Karpas-422 (cell line): ENCODE measurements around the gene SOBP. TPM values are rescaled to one million over a fixed set of nuclear protein-coding genes. Genes with fewer than 3 reads are reported as not detected.

Experiments
- DNase-seq: peaks from one replicate; pipeline ENCODE4 v3.0.0-alpha.2; 2015
- H2AFZ ChIP-seq: fragments of 200-600 bp; sonication (generic); 2 replicates; pipeline ENCODE4 v1.6.1; 2014; ENCODE audit warnings: antibody characterized with exemption, low read length, mixed read lengths
- H3K27ac ChIP-seq: fragments of 200-600 bp; sonication (generic); 2 replicates; pipeline ENCODE4 v1.5.1; 2014; ENCODE audit warnings: mild to moderate bottlenecking, low read length, moderate library complexity
- H3K27me3 ChIP-seq: fragments of 200-600 bp; sonication (generic); 2 replicates; pipeline ENCODE4 v1.6.1; 2014; ENCODE audit warnings: low read length, mixed read lengths
- H3K36me3 ChIP-seq: fragments of 200-600 bp; sonication (generic); 2 replicates; pipeline ENCODE4 v1.6.1; 2014; ENCODE audit warnings: low read length, mixed read lengths; ENCODE audit not compliant: insufficient read depth
- H3K4me1 ChIP-seq: fragments of 200-600 bp; sonication (generic); 2 replicates; pipeline ENCODE4 v1.6.1; 2014; ENCODE audit warnings: mild to moderate bottlenecking, low read length, mixed read lengths
- H3K4me2 ChIP-seq: fragments of 200-600 bp; sonication (generic); 2 replicates; pipeline ENCODE4 v1.6.1; 2014; ENCODE audit warnings: low read length, low read depth, mild to moderate bottlenecking; ENCODE audit not compliant: poor library complexity, severe bottlenecking
- H3K4me3 ChIP-seq: fragments of 200-600 bp; sonication (generic); 2 replicates; pipeline ENCODE4 v1.5.1; 2014; ENCODE audit warnings: mild to moderate bottlenecking, antibody characterized with exemption, low read length, mixed read lengths
- H3K79me2 ChIP-seq: fragments of 200-600 bp; sonication (generic); 2 replicates; pipeline ENCODE4 v1.6.1; 2014; ENCODE audit warnings: mild to moderate bottlenecking, low read length, mixed read lengths
- H3K9ac ChIP-seq: fragments of 200-600 bp; sonication (generic); 2 replicates; pipeline ENCODE4 v1.6.0; 2014; ENCODE audit warnings: low read length
- H3K9me2 ChIP-seq: fragments of 200-600 bp; sonication (generic), shearing (Covaris generic); replicated peaks from 2 replicates; pipeline ENCODE4 v1.6.0; 2014; ENCODE audit warnings: mild to moderate bottlenecking, low read length, moderate library complexity; ENCODE audit not compliant: insufficient read depth
- H3K9me3 ChIP-seq: fragments of 300-700, 200-600 bp; sonication (generic); 2 replicates; pipeline ENCODE4 v1.6.1; 2014; ENCODE audit warnings: low read length, mixed read lengths
- H4K20me1 ChIP-seq: fragments of 200-600 bp; sonication (generic); 2 replicates; pipeline ENCODE4 v1.6.1; 2014; ENCODE audit warnings: mild to moderate bottlenecking, antibody characterized with exemption, low read length, low read depth; ENCODE audit not compliant: insufficient read depth
- total RNA-seq: library from RNA; depleted of rRNA; stranded (reverse); fragments of >200 nt; shearing (Covaris generic); gene quantifications from 2 replicates; pipeline ENCODE4 v1.2.3, GENCODE V29; 2014; ENCODE audit warnings: low replicate concordance

SOBP gene
- total RNA-seq, 1 experiment from 2014 or later, result 17.8 TPM

DNA sequence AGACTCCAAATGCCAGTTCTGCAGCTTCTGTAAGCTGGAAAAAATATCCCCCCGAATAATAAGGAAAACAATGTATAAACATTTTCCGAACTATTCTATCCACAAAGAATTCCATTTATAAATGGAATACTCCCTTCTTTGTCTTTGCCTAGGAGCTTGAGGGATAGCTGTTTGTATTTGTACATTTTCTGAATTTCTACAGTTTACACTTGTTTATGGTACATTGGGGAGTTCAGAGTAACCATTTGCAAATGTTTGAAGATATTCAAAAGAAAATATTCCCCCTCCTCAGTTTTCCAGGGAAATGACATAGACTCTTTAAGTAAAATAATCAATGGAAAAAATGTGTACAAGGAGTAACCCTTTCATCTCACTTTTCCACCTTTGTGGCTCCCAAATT is 149.6 kb downstream of the SOBP start:
- Histone ChIP-seq H3K9ac (no peak overlapping the region), H3K9me3 (no peaks in the 10 kb centered on the region), H3K4me2 (no peak overlapping the region), H3K79me2 (peaks cover 22% of the 10 kb centered on the region), H2AFZ (no peak overlapping the region), H3K4me3 (no peak overlapping the region), H3K27me3 (no peaks in the 10 kb centered on the region), H3K27ac (no peak overlapping the region; the same call in 1 of the 2 replicates), H4K20me1 (no peaks in the 10 kb centered on the region), H3K4me1 (peaks cover 34% of the 10 kb centered on the region), H3K36me3 (no peaks in the 10 kb centered on the region), H3K9me2 (no peaks in the 10 kb centered on the region)
- no peak for DNase-seq

GRCh38 chr6:107641071-107641470 is 151.2 kb downstream of the SOBP start:
- no peaks in the 10 kb centered on the region for H4K20me1 ChIP-seq
- no peak for DNase-seq

GRCh38 chr6:107641500-107641941 is 151.6 kb downstream of the SOBP start:
- peak overlapping the region; percentile 48 for H3K4me2 ChIP-seq
- no peaks in the 10 kb centered on the region for H3K27me3 ChIP-seq
- peaks cover 24% of the 10 kb centered on the region for H3K79me2 ChIP-seq
- no peaks in the 10 kb centered on the region for H3K9me2 ChIP-seq
- no peak overlapping the region for H2AFZ ChIP-seq
- DNase-seq, result no peak
- H3K9me3 ChIP-seq, result no peaks in the 10 kb centered on the region
- H3K27ac ChIP-seq, result peak overlapping the region; percentile 81; the same call in 1 of the 2 replicates
- H3K4me1 ChIP-seq, result peaks cover 34% of the 10 kb centered on the region
- no peaks in the 10 kb centered on the region for H4K20me1 ChIP-seq
- H3K36me3 ChIP-seq, result no peaks in the 10 kb centered on the region
- 0 out of 2 replicates have a peak overlapping the region, but pooled peaks have one; percentile 33 for H3K9ac ChIP-seq
- peak overlapping the region; percentile 35; the same call in 1 of the 2 replicates for H3K4me3 ChIP-seq

More at GRCh38 chr6:107641071-107641470, 151.2 kb downstream of the SOBP start:
- Histone ChIP-seq H3K27me3 (no peaks in the 10 kb centered on the region), H3K4me3 (no peak overlapping the region), H2AFZ (no peak overlapping the region), H3K4me2 (no peak overlapping the region), H3K4me1 (peaks cover 34% of the 10 kb centered on the region), H3K27ac (peak overlapping the region; percentile 12; the same call in 1 of the 2 replicates), H3K9me2 (no peaks in the 10 kb centered on the region), H3K9me3 (no peaks in the 10 kb centered on the region), H3K36me3 (no peaks in the 10 kb centered on the region), H3K9ac (no peak overlapping the region), H3K79me2 (peaks cover 24% of the 10 kb centered on the region)

- Histone ChIP-seq H3K27me3 (no peaks in the 10 kb centered on the region), H3K36me3 (no peaks in the 10 kb centered on the region), H3K9ac (peak overlapping the region; percentile 33), H3K4me1 (peaks cover 34% of the 10 kb centered on the region), H3K4me2 (peak overlapping the region; percentile 48), H3K9me3 (no peaks in the 10 kb centered on the region), H3K27ac (peak overlapping the region; percentile 81), H3K9me2 (no peaks in the 10 kb centered on the region), H2AFZ (peak overlapping the region; percentile 7; the same call in 1 of the 2 replicates), H4K20me1 (no peaks in the 10 kb centered on the region), H3K79me2 (peaks cover 24% of the 10 kb centered on the region), H3K4me3 (peak overlapping the region; percentile 35)
- peak; percentile 66 for DNase-seq
Measured at GRCh38 chr6:107642095-107642860, 152.4 kb downstream of the SOBP start.

DNA sequence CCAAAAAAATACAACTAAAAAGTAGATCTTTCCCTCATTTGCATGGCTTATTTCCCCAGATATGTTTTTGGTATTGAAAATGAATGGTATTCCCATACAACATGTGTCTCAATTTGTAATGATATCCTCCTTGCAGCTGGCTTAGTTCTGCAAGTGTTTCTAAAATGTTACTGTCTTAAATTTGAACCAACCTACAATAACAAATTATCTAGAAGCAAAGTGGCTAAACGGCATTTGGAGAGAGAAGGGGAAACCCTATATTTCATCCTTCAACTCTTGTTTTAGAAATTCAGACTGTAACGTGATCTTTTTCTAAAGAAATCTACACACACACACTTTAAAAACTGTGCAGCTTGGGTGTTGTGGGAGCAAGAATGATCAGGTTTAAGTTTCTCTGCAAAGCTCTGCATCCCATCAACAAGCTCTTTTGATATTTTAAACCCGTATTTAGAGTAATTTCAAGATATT is 153.0 kb downstream of the SOBP start:
- peak overlapping the region; percentile 35 for H3K4me3 ChIP-seq
- peak overlapping the region; percentile 48 for H3K4me2 ChIP-seq

DNA sequence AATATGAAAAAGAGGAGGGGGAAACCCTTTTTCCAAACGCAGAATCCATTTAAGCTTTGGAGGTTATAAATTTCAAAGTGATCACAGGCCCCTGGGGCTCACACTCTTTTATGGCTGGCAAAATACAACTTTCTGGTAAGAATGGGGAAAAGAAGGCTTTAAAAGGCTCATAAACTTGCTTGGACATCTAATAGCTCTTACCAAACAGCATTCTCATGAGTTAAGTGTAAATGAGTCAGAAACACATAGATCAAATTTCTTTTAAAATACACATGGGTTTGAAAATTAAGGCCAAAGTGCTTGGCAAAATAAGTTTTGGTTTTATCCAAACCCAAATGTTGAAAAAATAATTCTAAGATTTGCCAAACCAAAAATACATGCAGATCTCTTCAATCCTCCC is 154.6 kb downstream of the SOBP start:
- H3K27ac ChIP-seq, result no peak overlapping the region
- no peaks in the 10 kb centered on the region for H3K9me3 ChIP-seq
- peaks cover 48% of the 10 kb centered on the region for H3K4me1 ChIP-seq
- H3K27me3 ChIP-seq, result no peaks in the 10 kb centered on the region
- no peak overlapping the region for H3K9ac ChIP-seq
- no peaks in the 10 kb centered on the region for H3K36me3 ChIP-seq
- H3K79me2 ChIP-seq, result peaks cover 23% of the 10 kb centered on the region
- H4K20me1 ChIP-seq, result no peaks in the 10 kb centered on the region
- no peak for DNase-seq
- H3K4me3 ChIP-seq, result no peak overlapping the region
- no peak overlapping the region for H2AFZ ChIP-seq
- no peaks in the 10 kb centered on the region for H3K9me2 ChIP-seq
- no peak overlapping the region for H3K4me2 ChIP-seq

More for the DNA sequence above, 153.0 kb downstream of the SOBP start:
- peak overlapping the region; percentile 33; the same call in 1 of the 2 replicates for H3K9ac ChIP-seq
- H3K79me2 ChIP-seq, result peaks cover 19% of the 10 kb centered on the region
- H3K27ac ChIP-seq, result peak overlapping the region; percentile 81
- DNase-seq, result no peak
- H3K27me3 ChIP-seq, result no peaks in the 10 kb centered on the region
- H3K4me1 ChIP-seq, result peaks cover 39% of the 10 kb centered on the region
- H2AFZ ChIP-seq, result peak overlapping the region; percentile 7; the same call in 1 of the 2 replicates
- H3K9me2 ChIP-seq, result no peaks in the 10 kb centered on the region
- H3K9me3 ChIP-seq, result no peaks in the 10 kb centered on the region
- H3K36me3 ChIP-seq, result no peaks in the 10 kb centered on the region
- H4K20me1 ChIP-seq, result no peaks in the 10 kb centered on the region

GRCh38 chr6:107645740-107646139 is 155.8 kb downstream of the SOBP start:
- Histone ChIP-seq H3K27me3 (no peaks in the 10 kb centered on the region), H3K79me2 (peaks cover 15% of the 10 kb centered on the region), H3K4me2 (no peak overlapping the region), H2AFZ (no peak overlapping the region), H3K27ac (no peak overlapping the region), H3K4me3 (no peak overlapping the region), H3K4me1 (peaks cover 39% of the 10 kb centered on the region), H4K20me1 (no peaks in the 10 kb centered on the region), H3K9me2 (no peaks in the 10 kb centered on the region), H3K9me3 (no peaks in the 10 kb centered on the region), H3K9ac (no peak overlapping the region), H3K36me3 (no peaks in the 10 kb centered on the region)
- DNase-seq, result no peak

DNA sequence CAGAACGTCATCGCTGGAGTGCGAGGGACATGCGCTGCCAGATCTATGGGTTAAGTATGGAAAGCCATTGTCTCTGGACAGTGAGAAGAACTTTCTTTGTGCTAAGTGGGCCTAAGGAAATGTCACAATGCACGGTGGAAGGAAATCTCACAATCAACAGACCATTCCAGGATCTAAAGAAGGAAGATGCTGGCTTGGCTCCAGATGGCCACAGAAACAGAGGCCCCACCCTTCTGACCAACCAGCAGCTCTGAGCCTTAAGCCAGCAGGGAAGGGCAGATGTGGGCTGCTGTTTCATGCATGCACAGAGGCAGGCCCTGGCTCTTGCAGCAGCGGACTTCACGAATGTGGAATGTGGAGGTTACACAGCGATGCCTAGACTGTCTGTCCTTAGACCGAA is 156.3 kb downstream of the SOBP start:
- Histone ChIP-seq H3K79me2 (peaks cover 15% of the 10 kb centered on the region), H3K4me2 (no peak overlapping the region)
- DNase-seq, result no peak

More for the DNA sequence above, 156.3 kb downstream of the SOBP start:
- H3K9ac ChIP-seq, result no peak overlapping the region
- H3K4me3 ChIP-seq, result no peak overlapping the region
- H4K20me1 ChIP-seq, result no peaks in the 10 kb centered on the region
- no peak overlapping the region for H2AFZ ChIP-seq
- peaks cover 34% of the 10 kb centered on the region for H3K4me1 ChIP-seq
- H3K27ac ChIP-seq, result no peak overlapping the region
- H3K36me3 ChIP-seq, result no peaks in the 10 kb centered on the region
- no peaks in the 10 kb centered on the region for H3K27me3 ChIP-seq
- no peaks in the 10 kb centered on the region for H3K9me3 ChIP-seq
- H3K9me2 ChIP-seq, result no peaks in the 10 kb centered on the region
